NCI-H2171 treated with DMSO at 0.1 percent for 48 hours (cell line): Measurements from ENCODE around the gene CATSPER4.
A peak's percentile ranks its signal among the peaks of the same experiment; 100 is the strongest.

Source experiments
- DNase-seq: peaks from one replicate; lab custom pipeline; 2025; lab: John Stamatoyannopoulos, UW

CATSPER4 gene

GRCh38 chr1:26164861-26165842, 25.2 kb upstream of the CATSPER4 start:
- peak; percentile 36 for DNase-seq

GRCh38 chr1:26166719-26167281, 23.6 kb upstream of the CATSPER4 start:
- DNase-seq = no peak

- DNase-seq = peak; percentile 88
Observed at GRCh38 chr1:26168410-26169197, 21.8 kb upstream of the CATSPER4 start, which contains the start of gene C1orf232. Gene C1orf232, minus strand, starts transcription at chr1:26168963. Its CDS starts 464 bp downstream, at chr1:26168499.

- peak; percentile 69 for DNase-seq
Observed at GRCh38 chr1:26169198-26169554, 21.2 kb upstream of the CATSPER4 start.

GRCh38 chr1:26169669-26170471, 20.5 kb upstream of the CATSPER4 start, which contains the start of gene ZNF593:
Gene ZNF593, plus strand, starts transcription at chr1:26169908. Its CDS starts 76 bp downstream, at chr1:26169984.
- DNase-seq = peak; percentile 87

GRCh38 chr1:26170472-26170821, 20.0 kb upstream of the CATSPER4 start:
- DNase-seq = no peak

GRCh38 chr1:26171084-26172072, 19.0 kb upstream of the CATSPER4 start, which contains the start of gene ZNF593OS:
Gene ZNF593OS, minus strand, starts transcription at chr1:26171832. Its CDS starts 171 bp downstream, at chr1:26171661.
- DNase-seq = no peak

GRCh38 chr1:26175346-26175745, 15.1 kb upstream of the CATSPER4 start:
- no peak for DNase-seq

GRCh38 chr1:26177182-26177684, 13.2 kb upstream of the CATSPER4 start, which contains the start of gene CNKSR1:
Gene CNKSR1, plus strand, starts transcription at chr1:26177491. Its CDS starts 57 bp downstream, at chr1:26177548.
- DNase-seq = no peak

GRCh38 chr1:26180010-26180506, 10.3 kb upstream of the CATSPER4 start:
- DNase-seq = no peak

GRCh38 chr1:26181586-26182382, 8.6 kb upstream of the CATSPER4 start:
- DNase-seq = no peak

GRCh38 chr1:26182383-26182696, 8.1 kb upstream of the CATSPER4 start:
- DNase-seq = no peak

GRCh38 chr1:26184086-26184485, 6.3 kb upstream of the CATSPER4 start:
- no peak for DNase-seq

- DNase-seq = no peak
Observed at GRCh38 chr1:26184883-26185282, 5.5 kb upstream of the CATSPER4 start.

- no peak for DNase-seq
Observed at GRCh38 chr1:26187882-26188281, 2.5 kb upstream of the CATSPER4 start.

GRCh38 chr1:26188477-26188876, 1.9 kb upstream of the CATSPER4 start:
- DNase-seq = no peak

GRCh38 chr1:26189331-26189730, 1.1 kb upstream of the CATSPER4 start:
- DNase-seq = no peak

GRCh38 chr1:26189751-26190275, 589 bp upstream of the CATSPER4 start:
- DNase-seq = no peak

GRCh38 chr1:26191739-26192138, 1.3 kb downstream of the CATSPER4 start:
- DNase-seq = no peak
